GM12872 (cell line): ENCODE measurements around the gene SAMD14.
A peak's percentile ranks its signal among the peaks of the same experiment; 100 is the strongest.

Source experiments
- TF ChIP-seq, protein P1 (sequence below): IDR thresholded peaks from 3 replicates; pipeline ENCODE4 v1.5.1; 2011; ENCODE audit warnings: low read depth, mild to moderate bottlenecking, low read length, moderate library complexity; ENCODE audit not compliant: insufficient read depth

Gene SAMD14

DNA sequence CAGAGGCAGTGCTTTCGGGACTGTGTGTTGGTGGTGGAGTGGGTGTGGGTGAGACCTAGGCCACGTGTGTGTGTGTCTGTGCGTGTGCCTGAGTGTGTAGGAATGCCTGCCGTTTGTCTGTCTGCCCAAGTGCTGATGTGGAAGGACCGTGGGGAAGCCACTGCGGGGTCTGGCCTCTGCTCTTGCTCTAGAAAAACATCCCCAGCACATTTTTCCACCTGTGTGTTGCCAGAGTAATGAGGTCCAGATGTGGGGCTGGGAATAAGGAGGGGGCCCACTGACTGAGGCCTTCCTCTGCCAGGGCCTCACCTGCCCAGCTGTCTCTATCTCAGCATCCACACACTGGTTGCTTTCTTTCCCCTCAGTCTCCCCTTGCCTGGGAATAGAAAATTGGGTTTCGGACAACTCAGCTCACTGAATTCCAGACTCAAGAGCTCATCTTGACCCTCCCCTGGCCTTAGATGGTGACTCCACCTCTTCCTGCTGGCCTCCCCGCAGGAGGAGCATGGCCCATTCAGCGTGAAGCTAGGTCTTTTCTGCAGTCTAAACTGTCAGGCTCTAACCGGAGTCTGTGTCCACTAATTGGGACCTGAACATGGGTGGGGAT lies 43.5 kb upstream of the SAMD14 start:
- TF ChIP-seq, protein P1, sequence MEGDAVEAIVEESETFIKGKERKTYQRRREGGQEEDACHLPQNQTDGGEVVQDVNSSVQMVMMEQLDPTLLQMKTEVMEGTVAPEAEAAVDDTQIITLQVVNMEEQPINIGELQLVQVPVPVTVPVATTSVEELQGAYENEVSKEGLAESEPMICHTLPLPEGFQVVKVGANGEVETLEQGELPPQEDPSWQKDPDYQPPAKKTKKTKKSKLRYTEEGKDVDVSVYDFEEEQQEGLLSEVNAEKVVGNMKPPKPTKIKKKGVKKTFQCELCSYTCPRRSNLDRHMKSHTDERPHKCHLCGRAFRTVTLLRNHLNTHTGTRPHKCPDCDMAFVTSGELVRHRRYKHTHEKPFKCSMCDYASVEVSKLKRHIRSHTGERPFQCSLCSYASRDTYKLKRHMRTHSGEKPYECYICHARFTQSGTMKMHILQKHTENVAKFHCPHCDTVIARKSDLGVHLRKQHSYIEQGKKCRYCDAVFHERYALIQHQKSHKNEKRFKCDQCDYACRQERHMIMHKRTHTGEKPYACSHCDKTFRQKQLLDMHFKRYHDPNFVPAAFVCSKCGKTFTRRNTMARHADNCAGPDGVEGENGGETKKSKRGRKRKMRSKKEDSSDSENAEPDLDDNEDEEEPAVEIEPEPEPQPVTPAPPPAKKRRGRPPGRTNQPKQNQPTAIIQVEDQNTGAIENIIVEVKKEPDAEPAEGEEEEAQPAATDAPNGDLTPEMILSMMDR: no peak

DNA sequence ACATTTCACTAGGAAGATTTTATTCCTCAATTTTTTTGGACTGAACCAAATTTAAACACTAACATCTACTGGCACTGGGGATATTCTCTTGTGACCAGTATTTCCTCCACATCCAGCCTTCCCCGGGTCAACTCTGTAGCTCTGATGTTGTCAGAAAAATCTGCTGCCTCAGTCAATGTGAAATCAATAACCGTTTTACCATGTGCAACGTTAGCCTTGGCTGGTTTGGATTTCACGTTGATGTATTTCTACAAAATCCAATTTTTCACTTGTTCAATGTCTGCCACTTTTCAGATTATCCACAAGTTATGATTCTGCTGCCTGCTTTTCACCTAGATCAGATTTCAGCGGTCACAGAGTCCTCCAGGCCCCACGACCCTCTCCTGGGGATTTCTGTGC lies 43.0 kb upstream of the SAMD14 start:
- TF ChIP-seq, protein P1: no peak

DNA sequence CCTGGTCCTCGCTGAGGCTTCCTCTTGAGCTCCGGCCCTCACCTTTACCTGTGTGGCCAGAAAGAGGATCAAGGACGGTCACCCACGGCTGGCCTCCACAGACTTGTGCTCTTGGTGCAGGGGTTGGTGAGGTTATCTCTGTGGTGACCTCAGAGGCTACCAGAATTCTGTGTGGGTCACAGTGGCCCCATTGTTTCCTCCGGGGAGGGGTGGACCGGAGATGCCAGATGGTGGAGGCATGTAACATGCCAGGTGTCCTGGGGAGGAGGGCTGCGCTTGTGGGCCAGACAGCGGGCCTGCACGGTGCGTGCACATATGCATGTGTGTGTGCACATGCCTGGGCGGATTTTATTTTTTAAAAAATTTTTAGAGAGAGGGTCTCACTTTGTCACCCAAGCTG lies 42.2 kb upstream of the SAMD14 start:
- TF ChIP-seq, protein P1: no peak

DNA sequence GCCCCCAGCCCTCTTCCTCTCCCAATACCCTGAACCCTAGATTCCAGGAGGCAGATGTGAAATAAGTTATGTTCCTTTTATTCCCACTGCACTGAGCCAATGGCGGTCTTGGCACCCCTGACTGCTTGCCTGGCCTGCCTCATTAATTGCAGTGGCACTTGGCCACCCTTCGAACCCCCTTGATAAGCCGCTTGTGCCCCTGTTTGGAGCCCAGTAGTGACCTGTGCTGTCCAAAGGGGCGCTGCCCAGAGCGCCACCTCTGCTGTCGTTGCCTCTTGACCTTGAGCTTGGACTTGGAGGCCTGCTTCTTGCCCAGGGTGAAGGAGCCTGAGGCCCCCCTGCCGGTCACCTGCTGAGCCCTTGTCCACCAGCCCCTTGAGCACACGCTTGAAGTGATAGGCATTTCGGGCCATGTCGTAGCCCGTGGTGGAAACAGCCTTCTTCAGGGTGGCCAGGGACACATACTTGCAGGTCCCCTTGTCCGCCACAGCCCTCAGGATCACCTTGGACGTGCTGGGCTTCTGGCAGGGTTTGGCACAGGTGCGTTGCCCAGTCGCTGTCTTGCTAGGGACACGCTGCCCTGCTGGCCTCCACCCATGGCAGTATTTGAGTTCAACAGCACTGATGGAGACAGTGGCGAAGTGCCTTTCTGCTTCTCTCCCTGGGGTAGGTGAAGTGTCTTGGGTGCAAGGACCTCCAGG lies 41.6 kb upstream of the SAMD14 start:
- TF ChIP-seq, protein P1: no peak

DNA sequence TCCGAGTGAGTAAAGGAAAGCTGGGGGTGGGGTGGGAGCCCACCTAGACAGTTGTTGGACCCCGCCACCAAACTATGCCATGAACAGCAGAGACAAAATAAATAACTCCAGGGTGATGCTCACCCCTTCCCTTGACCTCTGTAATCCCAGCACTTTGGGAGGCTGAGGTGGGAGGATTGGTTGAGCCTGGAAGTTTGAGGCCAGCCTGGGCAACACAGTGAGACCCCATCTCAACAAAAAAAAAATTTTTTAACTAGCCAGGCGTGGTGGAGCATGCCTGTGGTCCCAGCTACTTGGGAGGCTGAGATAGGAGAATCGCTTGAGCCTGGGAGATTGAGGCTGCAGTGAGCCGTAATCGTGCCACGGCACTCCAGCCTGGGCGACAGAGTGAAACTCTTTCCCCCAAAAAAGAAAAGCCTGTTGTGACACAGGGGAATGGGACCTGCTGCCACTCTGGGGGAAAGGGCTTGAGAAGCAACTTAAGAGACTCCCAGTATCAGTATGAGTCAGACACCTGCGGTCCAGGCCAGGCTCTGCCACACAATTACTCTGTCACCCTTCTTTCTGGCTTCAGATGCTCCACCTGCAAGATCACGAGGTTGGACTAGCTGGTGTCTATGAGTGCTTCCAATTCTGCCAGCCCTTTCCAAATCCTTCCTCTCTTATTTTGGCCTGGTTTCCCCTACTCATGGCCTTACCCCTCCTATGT lies 40.9 kb upstream of the SAMD14 start:
- TF ChIP-seq, protein P1: no peak

DNA sequence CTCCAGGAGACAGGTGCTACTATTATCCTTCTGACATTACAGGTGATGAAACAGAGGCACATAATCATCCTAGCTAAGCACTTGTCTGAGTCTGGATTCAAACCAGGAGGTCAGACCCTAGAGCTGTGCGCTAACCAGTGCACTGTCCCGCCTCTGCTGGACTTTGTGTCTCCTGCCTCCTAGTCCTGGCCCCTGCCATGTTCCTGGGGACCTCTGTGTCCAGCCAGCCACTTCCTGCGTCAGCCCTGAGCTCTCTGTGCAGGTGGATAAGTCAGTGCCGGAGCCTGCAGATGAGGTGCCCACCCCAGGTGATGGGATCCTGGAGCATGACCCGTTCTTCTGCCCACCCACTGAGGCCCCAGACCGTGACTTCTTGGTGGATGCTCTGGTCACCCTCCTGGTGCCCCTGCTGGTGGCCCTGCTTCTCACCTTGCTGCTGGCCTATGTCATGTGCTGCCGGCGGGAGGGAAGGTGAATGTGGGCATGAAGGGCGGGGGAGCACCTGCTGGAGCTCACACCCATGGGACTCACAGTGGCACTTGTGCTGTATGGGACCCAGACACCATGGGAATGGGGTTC lies 40.0 kb upstream of the SAMD14 start:
- TF ChIP-seq, protein P1: no peak

DNA sequence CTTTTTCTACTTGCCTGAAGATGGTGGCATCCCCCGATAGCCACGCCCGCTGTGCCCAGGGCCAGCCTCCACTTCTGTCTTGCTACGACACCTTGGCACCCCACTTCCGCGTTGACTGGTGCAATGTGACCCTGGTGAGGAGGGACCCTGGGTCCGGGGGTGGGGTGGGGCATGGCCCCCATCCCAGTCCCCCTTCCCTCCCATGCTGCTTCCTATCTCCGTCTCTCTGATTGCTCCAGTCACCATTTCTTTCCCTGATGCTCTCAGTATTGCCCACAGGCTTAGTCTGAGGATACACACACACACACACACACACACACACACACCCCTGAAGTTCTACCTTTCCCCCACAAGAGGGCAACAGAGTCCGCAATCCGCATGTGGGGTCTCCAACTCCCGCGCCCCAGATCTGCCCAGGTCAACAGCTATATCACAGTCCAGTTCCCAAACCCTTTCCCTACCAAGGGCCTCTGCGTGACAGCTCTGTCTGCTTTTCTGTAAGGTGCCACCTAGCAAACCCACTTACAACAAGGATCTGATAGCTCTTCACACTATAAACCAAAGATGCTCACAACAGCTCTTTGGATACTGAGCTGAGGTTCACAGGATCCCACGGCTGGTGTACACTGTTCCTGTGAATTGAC lies 39.3 kb upstream of the SAMD14 start:
- TF ChIP-seq, protein P1: peak; percentile 94
